Right lobe of liver (tissue), 6 donors: Measurements from ENCODE around the gene DRD3. TPM values are rescaled to one million over a fixed set of nuclear protein-coding genes. Genes with fewer than 3 reads are reported as not detected.

Experiments used
- ATAC-seq, 4 donors: fragments of 200-7000 bp; cut with Tn5 transposase; one replicate each; pipeline ENCODE4 v1.9.1; 2020; ENCODE audit warnings: mild to moderate bottlenecking in 4 of 4, moderate library complexity in 4 of 4
- DNase-seq, 3 donors: peaks; one replicate each; pipeline ENCODE4 v3.0.0-alpha.2; 2020
- H3K27ac ChIP-seq, 3 donors: fragments of 200-600 bp; one replicate each; pipeline ENCODE4 v1.8.0; 2022
- H3K27me3 ChIP-seq, 2 donors: fragments of 200-600 bp; one replicate each; pipeline ENCODE4 v1.8.0; 2022
- H3K36me3 ChIP-seq, 4 donors: fragments of 200-600 bp; sonication (generic) in 1 of 4; one replicate each; pipeline versions ENCODE4 v1.5.1 to v1.8.0; 2017 to 2022; ENCODE audit warnings: control low read depth in 1 of 4
- H3K4me1 ChIP-seq, 4 donors: fragments of 200-600 bp; sonication (generic) in 1 of 4; one replicate each; pipeline versions ENCODE4 v1.5.1 to v1.8.0; 2017 to 2022; ENCODE audit warnings: control low read depth in 1 of 4
- H3K4me3 ChIP-seq, 3 donors: fragments of 200-600 bp; one replicate each; pipeline ENCODE4 v1.8.0; 2022
- H3K9me3 ChIP-seq, 4 donors: fragments of 200-600 bp; sonication (generic) in 1 of 4; one replicate each; pipeline versions ENCODE4 v1.5.1 to v1.8.0; 2017 to 2022; ENCODE audit warnings: control low read depth in 1 of 4
- POLR2A ChIP-seq: fragments of 450-650 bp; IDR thresholded peaks from one replicate; pipeline ENCODE4 v1.6.1; 2017; ENCODE audit warnings: antibody characterized with exemption, mild to moderate bottlenecking
- WGBS: methylation state at CpG from one replicate; pipeline ENCODE4 v1.1.6; 2018; ENCODE audit warnings: low coverage, low lambda C conversion rate; ENCODE audit not compliant: insufficient coverage; ENCODE audit errors: missing lambda C conversion rate; 5-methylcytosine and 5-hydroxymethylcytosine counted together
- intact Hi-C, 2 donors: fragments of 100-400 bp; cut with DNase I; formaldehyde crosslinking; loops; one replicate each; pipeline versions ENCODE4 v1.11.2 to v1.14.1; 2022
- total RNA-seq, 6 experiments: library from RNA; depleted of rRNA in 2 of 6; stranded (reverse); fragments of >200 nt in 2 of 6; fragmentation: NEBNext Ultra II Directional in 3 of 6; extraction: Animal tissue kit (Norgen Biotek cat#: 25700) in 3 of 6; gene quantifications; one replicate each; pipeline versions ENCODE4 v1.1.0 to v1.2.4, GENCODE V29; 2016 to 2023
- TF ChIP-seq, protein P1 (sequence below), 4 donors: fragments of 200-600 bp in 3 of 4; fragments of 450-650 bp in 1 of 4; IDR thresholded peaks; one replicate each; pipeline versions ENCODE4 v1.5.1 to v1.8.0; 2016 to 2022; ENCODE audit warnings: antibody characterized with exemption in 4 of 4, mild to moderate bottlenecking in 2 of 4
- donor health status: DM: no; HTN: yes; CAD: no.
- donor health status: DM: no; HTN: no; CAD: no.
- donor health status: DM: no; HTN: no; CAD: no.
- donor health status: DM: no; HTN: yes; CAD: no.
- donor health status: DM: no; HTN: yes; CAD: no.

DRD3 gene
- total RNA-seq, 6 experiments from 2014 or later, result not detected

DNA sequence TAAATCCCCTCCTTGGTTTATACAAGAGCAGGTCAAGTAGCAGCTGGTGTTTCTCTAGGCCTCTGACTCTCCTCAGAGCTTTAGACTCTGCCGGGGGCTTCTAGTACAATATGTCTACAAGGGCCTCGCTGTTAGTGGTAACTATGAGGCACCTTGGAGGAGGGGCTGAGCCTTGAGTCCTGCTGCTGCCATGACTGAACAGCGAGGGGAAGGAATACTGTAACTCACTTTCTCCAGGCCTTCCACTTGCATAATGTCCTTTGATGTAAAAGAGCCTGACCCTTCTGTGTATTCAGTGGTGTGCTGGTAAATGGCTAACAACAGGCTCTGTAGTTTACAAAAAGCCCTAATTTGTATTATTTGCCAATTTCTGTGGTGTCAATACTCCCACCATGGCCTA, 27.8 kb downstream of the DRD3 start:
- Histone ChIP-seq H3K27me3 (no peaks in the 10 kb centered on the region), H3K4me1 (no peaks in the 10 kb centered on the region)
- intact Hi-C loops, result no loop called here

DNA sequence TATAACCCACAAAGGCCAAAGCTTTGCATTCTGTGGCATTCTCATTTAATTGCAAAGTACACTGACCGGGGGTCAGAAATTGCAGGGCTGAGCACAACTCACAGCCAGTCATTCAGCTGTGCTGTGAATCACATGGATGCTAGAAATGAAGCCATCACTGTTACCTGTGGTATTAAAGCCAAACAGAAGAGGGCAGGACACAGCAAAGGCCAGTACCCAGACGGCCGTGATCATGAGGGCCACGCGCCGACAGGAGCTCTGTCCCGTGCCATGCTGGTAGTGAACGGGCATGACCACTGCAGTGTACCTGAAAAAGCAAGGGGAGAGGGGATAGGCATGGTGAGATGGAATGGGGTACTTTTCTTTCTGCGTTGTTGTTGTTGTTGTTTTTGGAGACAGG, 31.6 kb downstream of the DRD3 start:
- TF ChIP-seq, protein P1, sequence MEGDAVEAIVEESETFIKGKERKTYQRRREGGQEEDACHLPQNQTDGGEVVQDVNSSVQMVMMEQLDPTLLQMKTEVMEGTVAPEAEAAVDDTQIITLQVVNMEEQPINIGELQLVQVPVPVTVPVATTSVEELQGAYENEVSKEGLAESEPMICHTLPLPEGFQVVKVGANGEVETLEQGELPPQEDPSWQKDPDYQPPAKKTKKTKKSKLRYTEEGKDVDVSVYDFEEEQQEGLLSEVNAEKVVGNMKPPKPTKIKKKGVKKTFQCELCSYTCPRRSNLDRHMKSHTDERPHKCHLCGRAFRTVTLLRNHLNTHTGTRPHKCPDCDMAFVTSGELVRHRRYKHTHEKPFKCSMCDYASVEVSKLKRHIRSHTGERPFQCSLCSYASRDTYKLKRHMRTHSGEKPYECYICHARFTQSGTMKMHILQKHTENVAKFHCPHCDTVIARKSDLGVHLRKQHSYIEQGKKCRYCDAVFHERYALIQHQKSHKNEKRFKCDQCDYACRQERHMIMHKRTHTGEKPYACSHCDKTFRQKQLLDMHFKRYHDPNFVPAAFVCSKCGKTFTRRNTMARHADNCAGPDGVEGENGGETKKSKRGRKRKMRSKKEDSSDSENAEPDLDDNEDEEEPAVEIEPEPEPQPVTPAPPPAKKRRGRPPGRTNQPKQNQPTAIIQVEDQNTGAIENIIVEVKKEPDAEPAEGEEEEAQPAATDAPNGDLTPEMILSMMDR (IDR thresholded peaks at IDR 0.05), result no peak
- no peak for TF ChIP-seq POLR2A
- Histone ChIP-seq H3K27ac (no peak overlapping the region), H3K4me1 (no peaks in the 10 kb centered on the region), H3K9me3 (no peaks in the 10 kb centered on the region), H3K4me3 (no peak overlapping the region), H3K27me3 (no peaks in the 10 kb centered on the region), H3K36me3 (no peaks in the 10 kb centered on the region)
- intact Hi-C loops, result no loop called here
- ATAC-seq (no peak), DNase-seq (no peak)
- WGBS, result 33% methylated on average over 4 of the region's 9 CpGs

More for the DNA sequence above, 27.8 kb downstream of the DRD3 start:
- H3K27ac ChIP-seq, result no peak overlapping the region
- ATAC-seq (no peak), DNase-seq (no peak)
- TF ChIP-seq, protein P1 (IDR thresholded peaks at IDR 0.05), result no peak
- no peak for TF ChIP-seq POLR2A
- no peak overlapping the region for H3K4me3 ChIP-seq
- no peaks in the 10 kb centered on the region for H3K36me3 ChIP-seq
- WGBS, result 92% methylated on average over 2 of the region's 3 CpGs
- no peaks in the 10 kb centered on the region for H3K9me3 ChIP-seq

DNA sequence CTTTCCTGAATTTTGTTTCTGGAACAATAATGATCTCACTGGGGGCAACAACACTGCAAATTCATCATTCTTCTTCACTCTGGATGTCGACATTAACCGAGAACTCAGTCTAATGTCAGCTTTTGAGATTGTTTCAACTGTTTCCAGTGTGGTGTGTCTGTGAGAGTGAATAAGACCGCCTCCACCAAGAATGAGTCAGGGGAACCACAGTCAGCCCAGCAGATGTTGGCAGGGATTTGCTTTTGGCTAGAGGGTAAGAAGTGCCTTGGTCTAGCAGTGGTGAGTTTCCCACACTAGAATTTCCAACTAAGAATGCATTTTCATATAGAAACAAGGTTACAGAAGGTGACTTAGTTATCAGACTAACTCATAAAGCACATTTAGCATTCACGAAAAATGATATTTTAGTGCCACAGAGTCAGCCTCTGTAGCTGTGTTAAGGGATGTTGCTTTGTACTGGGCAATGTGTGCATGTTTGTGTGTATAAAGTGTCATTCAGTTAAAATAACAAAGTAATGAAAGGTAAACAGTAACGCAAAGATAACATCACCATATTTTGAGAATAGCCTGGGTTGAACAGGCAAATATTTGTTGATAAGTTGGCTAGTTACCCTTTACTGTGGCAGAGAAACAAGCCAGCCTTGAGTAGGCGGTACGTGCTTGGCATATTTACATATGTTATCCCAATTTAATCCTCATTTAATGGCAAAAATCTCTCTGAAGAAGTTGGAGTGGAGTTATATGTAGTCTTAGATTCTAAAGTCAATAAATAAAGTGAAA, 33.8 kb downstream of the DRD3 start:
- Histone ChIP-seq H3K9me3 (no peaks in the 10 kb centered on the region), H3K36me3 (no peaks in the 10 kb centered on the region), H3K4me3 (no peak overlapping the region), H3K27ac (no peak overlapping the region), H3K27me3 (no peaks in the 10 kb centered on the region), H3K4me1 (no peaks in the 10 kb centered on the region)
- DNase-seq, result no peak
- no peak for TF ChIP-seq POLR2A
- TF ChIP-seq, protein P1 (IDR thresholded peaks at IDR 0.05), result no peak
- 59% methylated on average over 7 of the region's 7 CpGs for WGBS
- intact Hi-C loops, result no loop called here
- ATAC-seq, result peak in 1 of 4 donors; percentile 25

DNA sequence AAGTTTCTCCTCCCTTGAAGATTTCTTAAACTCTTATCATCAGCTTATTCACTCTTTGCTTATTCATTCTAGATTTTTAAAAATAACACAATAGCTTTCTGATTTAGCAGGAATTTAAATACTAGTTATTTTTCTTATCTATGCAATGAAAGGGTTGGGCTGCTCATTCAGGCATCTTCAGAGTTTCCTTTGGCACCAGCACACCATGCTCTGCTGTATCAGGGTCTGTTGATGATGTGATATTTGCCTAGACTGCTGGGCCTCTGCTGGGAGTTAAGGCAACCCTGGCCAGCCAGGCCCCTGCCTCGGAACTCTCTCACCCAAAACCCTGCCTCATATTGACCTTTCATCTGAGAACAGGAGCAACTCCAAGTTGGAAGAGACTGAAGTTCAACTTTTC, 35.0 kb downstream of the DRD3 start:
- DNase-seq, result no peak
- intact Hi-C loops, result no loop called here
- Histone ChIP-seq H3K27me3 (no peaks in the 10 kb centered on the region), H3K36me3 (no peaks in the 10 kb centered on the region), H3K9me3 (no peaks in the 10 kb centered on the region), H3K4me3 (no peak overlapping the region), H3K27ac (no peak overlapping the region), H3K4me1 (no peaks in the 10 kb centered on the region)
- ATAC-seq, result no peak
- 33% methylated on average over 1 of the region's 1 CpG for WGBS
- no peak for TF ChIP-seq POLR2A
- TF ChIP-seq, protein P1 (IDR thresholded peaks at IDR 0.05), result no peak
